Thoracic aorta (tissue), 2 donors: ENCODE measurements around the gene C22orf23. TPM values are rescaled to one million over a fixed set of nuclear protein-coding genes. Genes with fewer than 3 reads are reported as not detected.

Experiments
- ATAC-seq: fragments of 150-250 bp; one replicate; pipeline ENCODE4 v1.8.0; 2017; ENCODE audit warnings: low read depth; ENCODE audit not compliant: insufficient number of reproducible peaks, low FRiP score
- DNase-seq: peaks from one replicate; pipeline ENCODE4 v3.0.0-alpha.2; 2020; ENCODE audit warnings: low spot score
- H3K27ac ChIP-seq, 2 donors: fragments of 200-600 bp; sonication (generic); 1 replicate in 1 of 2; 2 replicates in 1 of 2; pipeline ENCODE4 v1.5.1; 2016; ENCODE audit warnings: mild to moderate bottlenecking in 2 of 2, moderate library complexity in 2 of 2
- H3K27me3 ChIP-seq: fragments of 200-600 bp; sonication (generic); replicated peaks from 2 replicates; pipeline ENCODE4 v1.6.0; 2016; ENCODE audit warnings: mild to moderate bottlenecking; ENCODE audit not compliant: insufficient read depth
- H3K36me3 ChIP-seq: fragments of 200-600 bp; sonication (generic); one replicate; pipeline ENCODE4 v1.5.1; 2016
- H3K4me1 ChIP-seq, 2 donors: fragments of 200-600 bp; sonication (generic); 1 replicate in 1 of 2; 2 replicates in 1 of 2; pipeline versions ENCODE4 v1.5.1 to v1.6.0; 2016; ENCODE audit warnings: low read depth in 2 of 2, mild to moderate bottlenecking in 1 of 2; ENCODE audit not compliant: control insufficient read depth in 1 of 2
- H3K4me3 ChIP-seq: fragments of 200-600 bp; sonication (generic); 2 replicates; pipeline ENCODE4 v1.5.1; 2016; ENCODE audit warnings: mild to moderate bottlenecking
- H3K9me3 ChIP-seq: fragments of 200-600 bp; sonication (generic); 2 replicates; pipeline ENCODE4 v1.5.1; 2016
- CTCF ChIP-seq: fragments of 200-600 bp; sonication (generic); IDR thresholded peaks from one replicate; pipeline ENCODE4 v1.5.1; 2019; ENCODE audit warnings: antibody characterized with exemption
- total RNA-seq, 2 donors: library from RNA; depleted of rRNA; stranded (reverse); fragments of >200 nt; gene quantifications; one replicate each; pipeline versions ENCODE4 v1.1.0 to v1.2.3, GENCODE V29; 2016

C22orf23 gene
- total RNA-seq, 2 donors from 2014 or later, result not detected

- Histone ChIP-seq H3K27ac (no peak overlapping the region), H3K9me3 (no peaks in the 10 kb centered on the region), H3K27me3 (no peaks in the 10 kb centered on the region), H3K4me3 (no peak overlapping the region), H3K36me3 (no peaks in the 10 kb centered on the region), H3K4me1 (no peaks in the 10 kb centered on the region)
- no peak for TF ChIP-seq CTCF
- ATAC-seq, result no peak
- no peak for DNase-seq
Measured at GRCh38 chr22:37985050-37985585, 31.7 kb upstream of the C22orf23 start.

- Histone ChIP-seq H3K9me3 (no peaks in the 10 kb centered on the region), H3K27me3 (no peaks in the 10 kb centered on the region), H3K4me1 (no peaks in the 10 kb centered on the region), H3K4me3 (no peak within 1 kb of the TSS), H3K36me3 (no peaks in the 10 kb centered on the region), H3K27ac (no peak within 1 kb of the TSS)
- DNase-seq (no peak), ATAC-seq (no peak)
- TF ChIP-seq CTCF, result no peak
Measured at GRCh38 chr22:37983860-37984791, 30.7 kb upstream of the C22orf23 start, which contains the start of gene SOX10. TSS of gene SOX10 (minus strand) at chr22:37984555. CDS start at chr22:37983784, 771 bp downstream.

GRCh38 chr22:37982938-37983859 is 29.8 kb upstream of the C22orf23 start:
- TF ChIP-seq CTCF, result no peak
- H3K4me1 ChIP-seq, result no peaks in the 10 kb centered on the region
- H3K9me3 ChIP-seq, result no peaks in the 10 kb centered on the region
- H3K27me3 ChIP-seq, result no peaks in the 10 kb centered on the region
- H3K4me3 ChIP-seq, result no peak overlapping the region
- no peaks in the 10 kb centered on the region for H3K36me3 ChIP-seq
- H3K27ac ChIP-seq, result no peak overlapping the region
- ATAC-seq, result no peak
- DNase-seq, result no peak

GRCh38 chr22:37982151-37982785 is 28.9 kb upstream of the C22orf23 start:
- H3K27me3 ChIP-seq, result no peaks in the 10 kb centered on the region
- DNase-seq, result no peak
- H3K36me3 ChIP-seq, result no peaks in the 10 kb centered on the region
- no peaks in the 10 kb centered on the region for H3K9me3 ChIP-seq
- H3K27ac ChIP-seq, result no peak overlapping the region
- no peak for TF ChIP-seq CTCF
- H3K4me1 ChIP-seq, result no peaks in the 10 kb centered on the region
- H3K4me3 ChIP-seq, result no peak overlapping the region
- no peak for ATAC-seq
